Effector memory CD8-positive, alpha-beta T cell (primary cell): ENCODE data around the gene ARID1B.
A peak's percentile ranks its signal among the peaks of the same experiment; 100 is the strongest.

Experiments
- ATAC-seq: fragments of 150-1000 bp; cut with Tn5 transposase; replicated peaks from 2 replicates; pipeline ENCODE4 v1.10.0; 2021; ENCODE audit warnings: mild to moderate bottlenecking, moderate library complexity
- DNase-seq, 3 experiments: peaks; one replicate each; pipeline ENCODE4 v3.0.0; 2021
- H3K27ac Mint-ChIP-seq, 2 donors: one replicate each; pipeline ENCODE4 v1.8.0; 2022; ENCODE audit warnings: mild to moderate bottlenecking in 2 of 2, mixed read lengths in 2 of 2, moderate library complexity in 2 of 2
- H3K27me3 Mint-ChIP-seq, 2 donors: one replicate each; pipeline ENCODE4 v1.8.0; 2022; ENCODE audit warnings: mixed read lengths in 2 of 2
- H3K36me3 Mint-ChIP-seq: one replicate; pipeline ENCODE4 v1.8.0; 2022; ENCODE audit warnings: mild to moderate bottlenecking, moderate library complexity, mixed read lengths; ENCODE audit not compliant: insufficient read depth
- H3K4me1 Mint-ChIP-seq, 2 donors: one replicate each; pipeline ENCODE4 v1.8.0; 2022; ENCODE audit warnings: low read depth in 2 of 2, mixed read lengths in 2 of 2
- H3K4me3 Mint-ChIP-seq, 2 donors: one replicate each; pipeline ENCODE4 v1.8.0; 2022; ENCODE audit warnings: mild to moderate bottlenecking in 2 of 2, mixed read lengths in 2 of 2, moderate library complexity in 2 of 2
- H3K9me3 Mint-ChIP-seq, 2 donors: one replicate each; pipeline ENCODE4 v1.8.0; 2022; ENCODE audit warnings: mixed read lengths in 2 of 2

The ARID1B gene

GRCh38 chr6:156879591-156879990 lies 102.4 kb downstream of the ARID1B start:
- no peak overlapping the region for H3K27ac Mint-ChIP-seq

GRCh38 chr6:156880913-156881312 lies 103.7 kb downstream of the ARID1B start:
- DNase-seq = no peak
- Mint-ChIP-seq H3K36me3 (peaks cover 4% of the 10 kb centered on the region), H3K9me3 (no peaks in the 10 kb centered on the region), H3K4me1 (peaks cover 48 to 77% of the 10 kb centered on the region in 2 donors), H3K27me3 (no peaks in the 10 kb centered on the region), H3K27ac (no peak overlapping the region), H3K4me3 (no peak overlapping the region)
- ATAC-seq = no peak

More at GRCh38 chr6:156879591-156879990, 102.4 kb downstream of the ARID1B start:
- no peaks in the 10 kb centered on the region for H3K9me3 Mint-ChIP-seq
- DNase-seq (no peak), ATAC-seq (no peak)
- H3K4me3 Mint-ChIP-seq = no peak overlapping the region
- peaks cover 52 to 88% of the 10 kb centered on the region in 2 donors for H3K4me1 Mint-ChIP-seq
- no peaks in the 10 kb centered on the region for H3K27me3 Mint-ChIP-seq
- H3K36me3 Mint-ChIP-seq = peaks cover 4% of the 10 kb centered on the region

GRCh38 chr6:156881687-156882629 lies 104.8 kb downstream of the ARID1B start:
- DNase-seq (no peak), ATAC-seq (no peak)
- peak overlapping the region; percentile 65 to 72 for H3K27ac Mint-ChIP-seq
- peak overlapping the region in 1 of 2 donors; percentile 36 for H3K4me3 Mint-ChIP-seq
- no peaks in the 10 kb centered on the region for H3K27me3 Mint-ChIP-seq
- peaks cover 51 to 77% of the 10 kb centered on the region in 2 donors for H3K4me1 Mint-ChIP-seq
- peaks cover 4% of the 10 kb centered on the region for H3K36me3 Mint-ChIP-seq
- H3K9me3 Mint-ChIP-seq = no peaks in the 10 kb centered on the region

GRCh38 chr6:156883497-156884252 lies 106.5 kb downstream of the ARID1B start:
- no peak overlapping the region for H3K4me3 Mint-ChIP-seq
- peaks cover 4% of the 10 kb centered on the region for H3K36me3 Mint-ChIP-seq
- H3K27me3 Mint-ChIP-seq = no peaks in the 10 kb centered on the region
- H3K9me3 Mint-ChIP-seq = no peaks in the 10 kb centered on the region
- peak overlapping the region in 1 of 2 donors; percentile 36 for H3K27ac Mint-ChIP-seq
- ATAC-seq (peak; percentile 26), DNase-seq (no peak)
- peaks cover 45 to 77% of the 10 kb centered on the region in 2 donors for H3K4me1 Mint-ChIP-seq

GRCh38 chr6:156884306-156884705 lies 107.1 kb downstream of the ARID1B start:
- Mint-ChIP-seq H3K4me3 (no peak overlapping the region), H3K27ac (peak overlapping the region in 1 of 2 donors; percentile 36)

GRCh38 chr6:156885562-156885961 lies 108.4 kb downstream of the ARID1B start:
- H3K36me3 Mint-ChIP-seq = peaks cover 4% of the 10 kb centered on the region
- peak overlapping the region in 1 of 2 donors; percentile 16 for H3K27ac Mint-ChIP-seq
- no peak for ATAC-seq
- DNase-seq = no peak
- peaks cover 43 to 72% of the 10 kb centered on the region in 2 donors for H3K4me1 Mint-ChIP-seq
- H3K4me3 Mint-ChIP-seq = no peak overlapping the region
- H3K27me3 Mint-ChIP-seq = no peaks in the 10 kb centered on the region
- no peaks in the 10 kb centered on the region for H3K9me3 Mint-ChIP-seq

More at GRCh38 chr6:156884306-156884705, 107.1 kb downstream of the ARID1B start:
- Mint-ChIP-seq H3K27me3 (no peaks in the 10 kb centered on the region), H3K9me3 (no peaks in the 10 kb centered on the region), H3K36me3 (peaks cover 4% of the 10 kb centered on the region), H3K4me1 (peaks cover 44 to 72% of the 10 kb centered on the region in 2 donors)
- no peak for DNase-seq
- no peak for ATAC-seq

- Mint-ChIP-seq H3K4me3 (peak overlapping the region in 1 of 2 donors; percentile 30), H3K27me3 (no peaks in the 10 kb centered on the region)
- ATAC-seq = no peak
Observed at GRCh38 chr6:156886409-156886808, 109.2 kb downstream of the ARID1B start.

GRCh38 chr6:156887623-156888269 lies 110.6 kb downstream of the ARID1B start:
- H3K9me3 Mint-ChIP-seq = no peaks in the 10 kb centered on the region
- no peak overlapping the region for H3K27ac Mint-ChIP-seq
- ATAC-seq = no peak
- no peak for DNase-seq
- no peaks in the 10 kb centered on the region for H3K27me3 Mint-ChIP-seq
- peaks cover 8% of the 10 kb centered on the region for H3K36me3 Mint-ChIP-seq
- H3K4me1 Mint-ChIP-seq = peaks cover 35 to 69% of the 10 kb centered on the region in 2 donors
- H3K4me3 Mint-ChIP-seq = no peak overlapping the region

More at GRCh38 chr6:156886409-156886808, 109.2 kb downstream of the ARID1B start:
- H3K4me1 Mint-ChIP-seq = peaks cover 43 to 75% of the 10 kb centered on the region in 2 donors
- H3K9me3 Mint-ChIP-seq = no peaks in the 10 kb centered on the region
- H3K36me3 Mint-ChIP-seq = peaks cover 4% of the 10 kb centered on the region
- DNase-seq = no peak
- H3K27ac Mint-ChIP-seq = peak overlapping the region; percentile 42 to 78

- no peak for ATAC-seq
- Mint-ChIP-seq H3K36me3 (peaks cover 8% of the 10 kb centered on the region), H3K27ac (no peak overlapping the region), H3K9me3 (no peaks in the 10 kb centered on the region), H3K27me3 (no peaks in the 10 kb centered on the region), H3K4me1 (peaks cover 28 to 60% of the 10 kb centered on the region in 2 donors), H3K4me3 (no peak overlapping the region)
- no peak for DNase-seq
Observed at GRCh38 chr6:156889469-156889868, 112.3 kb downstream of the ARID1B start.

GRCh38 chr6:156889986-156890385 lies 112.8 kb downstream of the ARID1B start:
- H3K27ac Mint-ChIP-seq = peak overlapping the region in 1 of 2 donors; percentile 66
- peaks cover 8% of the 10 kb centered on the region for H3K36me3 Mint-ChIP-seq
- no peak overlapping the region for H3K4me3 Mint-ChIP-seq
- H3K9me3 Mint-ChIP-seq = no peaks in the 10 kb centered on the region
- no peak for DNase-seq
- ATAC-seq = no peak
- H3K27me3 Mint-ChIP-seq = no peaks in the 10 kb centered on the region
- peaks cover 28 to 62% of the 10 kb centered on the region in 2 donors for H3K4me1 Mint-ChIP-seq

- no peaks in the 10 kb centered on the region for H3K27me3 Mint-ChIP-seq
- H3K4me1 Mint-ChIP-seq = peaks cover 31 to 67% of the 10 kb centered on the region in 2 donors
- peaks cover 8% of the 10 kb centered on the region for H3K36me3 Mint-ChIP-seq
Observed at GRCh38 chr6:156890627-156891314, 113.6 kb downstream of the ARID1B start.

GRCh38 chr6:156897907-156898531 lies 120.8 kb downstream of the ARID1B start:
- peak overlapping the region; percentile 14 to 42 for H3K4me3 Mint-ChIP-seq
- H3K27ac Mint-ChIP-seq = peak overlapping the region in 1 of 2 donors; percentile 80

More at GRCh38 chr6:156890627-156891314, 113.6 kb downstream of the ARID1B start:
- no peak for ATAC-seq
- DNase-seq = no peak
- Mint-ChIP-seq H3K27ac (peak overlapping the region in 1 of 2 donors; percentile 66), H3K9me3 (no peaks in the 10 kb centered on the region), H3K4me3 (no peak overlapping the region)

More at GRCh38 chr6:156897907-156898531, 120.8 kb downstream of the ARID1B start:
- Mint-ChIP-seq H3K27me3 (no peaks in the 10 kb centered on the region), H3K9me3 (no peaks in the 10 kb centered on the region), H3K36me3 (peaks cover 12% of the 10 kb centered on the region), H3K4me1 (peaks cover 49 to 57% of the 10 kb centered on the region in 2 donors)
- DNase-seq = no peak
- ATAC-seq = no peak
